Stimulated activated CD4-positive, alpha-beta T cell treated with anti-CD3 and anti-CD28 coated beads, Interleukin-1b, Interleukin-23, amount 100 ng/mL, for 24 hours (primary cell): ENCODE data around the gene HSPBP1.

Source experiments
- DNase-seq, 4 experiments: peaks; one replicate each; pipeline ENCODE4 v3.0.0-alpha.2; 2020; ENCODE audit warnings: low read depth in 4 of 4, low spot score in 1 of 4

HSPBP1 gene

GRCh38 chr19:55275851-55276719, 3.8 kb downstream of the HSPBP1 start:
- no peak for DNase-seq

GRCh38 chr19:55273978-55274707, 5.8 kb downstream of the HSPBP1 start:
- no peak for DNase-seq

DNA sequence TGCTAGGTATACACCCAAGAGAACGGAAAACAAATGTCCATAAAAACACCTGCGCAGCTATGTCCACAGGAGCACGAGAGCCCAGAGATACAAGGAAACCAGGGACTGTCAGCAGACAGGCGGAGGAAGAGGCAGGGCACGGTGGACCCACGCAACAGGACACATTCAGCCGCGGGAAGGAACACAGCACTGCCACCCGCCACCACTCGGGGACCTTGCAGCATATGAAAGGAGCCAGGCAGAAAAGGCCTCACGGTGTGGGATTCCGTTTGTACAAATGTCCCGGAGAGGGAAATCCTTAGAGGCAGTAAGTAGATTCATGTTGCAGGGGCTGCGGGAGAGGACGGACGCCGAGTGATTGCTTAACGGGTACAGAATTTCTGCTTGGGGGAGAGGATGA, 7.8 kb downstream of the HSPBP1 start:
- no peak for DNase-seq

GRCh38 chr19:55270172-55270942, 9.6 kb downstream of the HSPBP1 start:
- no peak for DNase-seq

- DNase-seq, result no peak
These were observed 10.6 kb downstream of the HSPBP1 start for GRCh38 chr19:55269299-55269698.

- DNase-seq, result no peak
These were observed 13.1 kb downstream of the HSPBP1 start for GRCh38 chr19:55266840-55267239.

DNA sequence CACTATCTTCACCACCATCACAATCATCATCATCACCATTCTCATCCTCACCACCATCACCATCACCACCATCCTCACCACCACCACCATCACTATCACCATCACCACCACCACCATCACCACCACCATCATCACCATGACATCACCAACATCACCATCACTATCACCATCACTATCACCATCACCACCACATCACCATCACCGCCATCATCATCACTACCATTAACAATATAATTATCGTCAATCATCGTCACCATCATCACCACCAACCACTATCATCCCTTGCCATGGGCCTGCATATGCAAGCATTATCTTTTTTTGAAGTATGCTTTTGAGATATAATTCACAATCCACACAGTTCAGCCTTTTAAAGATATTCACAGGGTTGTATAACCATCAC, 13.5 kb downstream of the HSPBP1 start:
- DNase-seq, result no peak

DNA sequence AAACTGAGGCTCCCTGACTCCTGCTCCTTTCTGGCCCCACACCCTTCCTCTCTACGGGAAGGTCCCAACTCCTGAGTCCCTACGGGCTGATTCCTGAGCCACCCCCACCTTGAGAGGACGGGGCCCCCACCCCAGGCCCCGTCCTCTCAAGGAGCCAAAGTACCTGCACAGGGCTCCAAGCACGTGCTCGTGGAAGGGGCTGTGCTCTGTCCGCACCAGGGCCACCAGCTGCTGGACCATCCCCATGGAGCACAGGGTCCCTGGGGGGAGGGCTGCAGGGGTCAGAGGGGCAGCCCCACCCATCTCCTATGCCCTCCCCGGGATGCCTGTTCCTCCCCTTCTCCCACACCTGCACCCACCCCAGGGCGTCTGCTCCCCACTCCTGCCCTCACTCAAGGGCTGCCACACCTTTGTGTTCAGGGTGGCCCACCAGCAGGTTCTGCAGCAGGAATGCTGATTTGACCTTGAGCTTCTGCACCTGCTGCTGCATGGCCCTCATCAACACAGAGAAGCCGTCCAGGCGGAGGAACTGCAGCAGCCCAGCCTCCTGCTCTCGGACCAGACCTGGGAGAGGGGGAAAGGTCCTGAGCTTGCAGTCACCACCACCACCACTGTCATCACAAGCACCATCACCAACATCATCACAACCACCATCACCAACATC, 14.1 kb downstream of the HSPBP1 start:
- DNase-seq, result no peak

GRCh38 chr19:55265173-55265572, 14.7 kb downstream of the HSPBP1 start:
- no peak for DNase-seq

DNA sequence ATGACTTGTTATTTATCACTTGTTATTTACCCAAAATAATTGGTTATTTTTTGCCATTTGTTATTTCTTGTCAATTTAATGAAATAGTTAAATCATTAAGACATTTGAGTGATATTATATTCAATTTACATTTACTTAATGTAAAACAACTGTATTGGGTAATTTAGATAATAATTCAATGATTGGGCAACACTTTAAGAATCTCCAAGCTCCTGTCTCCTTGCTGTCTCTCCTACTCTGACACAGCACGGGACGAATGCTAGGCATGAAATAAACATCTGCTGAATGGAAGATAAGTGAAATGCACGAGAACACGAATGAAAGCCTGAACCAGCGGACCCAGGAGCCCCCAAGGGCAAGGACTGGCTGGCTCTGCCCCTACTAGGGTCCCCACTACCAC, 15.4 kb downstream of the HSPBP1 start:
- no peak for DNase-seq

DNA sequence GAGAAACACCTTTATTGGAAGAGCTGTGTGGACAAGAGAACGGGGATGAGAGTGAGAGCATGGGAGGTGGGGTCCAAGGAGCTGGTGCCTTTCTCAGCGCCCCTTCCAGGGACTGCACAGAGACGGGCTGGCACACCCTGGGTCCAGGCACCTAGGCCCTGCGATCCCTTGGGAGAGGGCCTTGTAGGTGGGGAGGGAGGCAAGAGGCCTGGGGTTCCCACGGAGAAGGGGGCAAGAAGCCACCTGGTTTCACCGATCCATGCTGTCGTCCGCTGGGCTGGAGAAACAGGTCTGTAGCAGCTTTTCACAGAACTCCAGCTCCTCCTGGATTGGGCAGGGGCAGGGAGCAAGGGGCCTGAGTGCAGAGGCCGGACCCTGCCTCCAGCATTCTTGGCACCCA, 17.6 kb downstream of the HSPBP1 start:
- no peak for DNase-seq

GRCh38 chr19:55261671-55262126, 18.2 kb downstream of the HSPBP1 start:
- no peak for DNase-seq

DNA sequence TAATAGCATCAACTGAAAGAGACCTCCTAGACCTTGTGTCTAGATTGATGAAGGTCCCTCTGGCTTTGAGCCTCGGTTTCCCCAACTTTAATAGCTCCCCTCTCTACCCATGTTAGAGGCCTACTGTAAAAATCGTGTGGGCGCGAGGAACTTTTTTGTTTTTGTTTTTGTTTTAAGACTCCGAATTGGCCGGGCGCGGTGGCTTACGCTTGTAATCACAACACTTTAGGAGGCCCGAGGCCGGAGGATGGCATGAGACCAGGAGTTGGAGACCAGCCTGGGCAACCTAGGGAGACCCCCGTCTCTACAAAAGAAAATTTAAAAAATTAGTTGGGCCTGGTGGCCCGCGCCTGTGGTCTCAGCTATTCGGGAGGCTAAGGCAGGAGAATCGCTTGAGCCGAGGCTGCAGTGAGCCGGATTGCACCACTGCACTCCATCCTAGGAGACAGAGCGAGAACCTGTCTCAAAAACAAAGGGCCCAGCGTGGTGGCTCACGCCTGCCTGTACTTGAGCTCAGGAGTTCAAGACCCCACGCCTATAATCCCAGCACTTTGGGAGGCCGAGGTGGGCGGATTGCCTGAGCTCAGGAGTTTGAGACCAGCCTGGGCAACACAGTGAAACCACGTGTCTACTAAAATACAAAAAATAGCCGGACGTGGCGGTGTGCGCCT, 20.2 kb downstream of the HSPBP1 start:
- no peak for DNase-seq

- peak; percentile 87 to 93 (median 91) for DNase-seq
These were observed 20.9 kb downstream of the HSPBP1 start, which contains the start of gene PPP6R1 for GRCh38 chr19:55258828-55259539. Gene PPP6R1 (minus strand): TSS chr19:55259017. CDS start chr19:55247103, 11,914 bp downstream.

- DNase-seq, result peak in 1 of 4 experiments; percentile 40
These were observed 21.5 kb downstream of the HSPBP1 start for GRCh38 chr19:55258476-55258827.

- DNase-seq, result peak in 1 of 4 experiments; percentile 25
These were observed 22.2 kb downstream of the HSPBP1 start for GRCh38 chr19:55257461-55258420.

DNA sequence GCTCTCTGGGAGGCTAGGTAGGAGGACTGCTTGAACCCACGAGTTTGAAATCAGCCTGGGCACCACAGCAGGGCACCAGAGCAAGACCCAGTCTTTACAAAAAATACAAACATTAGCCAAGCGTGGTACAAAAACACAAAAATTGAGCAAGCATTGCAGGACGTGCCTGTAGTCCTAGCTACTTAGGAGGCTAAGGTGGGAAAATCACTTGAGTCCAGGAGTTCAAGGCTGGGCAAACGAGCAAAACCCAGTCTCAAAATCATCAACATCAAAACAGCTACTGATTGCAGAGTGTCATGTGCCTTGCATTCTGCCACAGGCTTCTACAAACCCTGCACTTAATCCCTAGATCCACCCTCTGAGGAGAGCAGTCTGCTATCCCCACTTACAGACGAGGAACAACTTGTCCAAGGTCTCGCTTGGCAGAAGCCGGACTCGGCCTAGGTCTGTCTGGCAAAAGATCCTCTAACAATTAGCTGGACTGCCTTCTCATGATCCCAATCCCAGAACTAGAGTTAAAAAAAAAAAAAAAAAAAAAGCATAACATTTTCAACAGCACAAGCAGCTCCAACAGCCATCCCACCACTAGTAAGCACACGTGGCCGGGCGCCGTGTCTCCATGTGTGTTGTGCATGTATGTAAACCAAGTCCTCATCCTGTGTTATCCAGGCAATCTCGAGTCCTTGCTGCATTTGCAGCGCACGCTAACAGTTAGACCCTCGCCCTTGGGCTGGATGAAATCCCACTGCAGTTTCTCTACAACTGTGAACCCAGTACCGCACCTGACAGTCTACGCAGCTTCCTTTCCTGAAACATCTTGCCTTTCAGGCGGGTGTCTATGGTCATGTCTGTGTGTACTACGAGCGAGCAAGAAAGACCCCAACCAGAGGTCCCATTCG, 23.1 kb downstream of the HSPBP1 start:
- no peak for DNase-seq
